Activated T-cell treated with anti-CD3 and anti-CD28 coated beads, Interleukin-2, amount 50 U/mL, for 48 hours (primary cell): ENCODE data around the gene PHACTR3.

Experiments used
- DNase-seq, 2 experiments: peaks; one replicate each; pipeline ENCODE4 v3.0.0-alpha.2; 2020

The PHACTR3 gene

GRCh38 chr20:59575216-59575615 lies 29.1 kb upstream of the PHACTR3 start:
- no peak for DNase-seq

DNA sequence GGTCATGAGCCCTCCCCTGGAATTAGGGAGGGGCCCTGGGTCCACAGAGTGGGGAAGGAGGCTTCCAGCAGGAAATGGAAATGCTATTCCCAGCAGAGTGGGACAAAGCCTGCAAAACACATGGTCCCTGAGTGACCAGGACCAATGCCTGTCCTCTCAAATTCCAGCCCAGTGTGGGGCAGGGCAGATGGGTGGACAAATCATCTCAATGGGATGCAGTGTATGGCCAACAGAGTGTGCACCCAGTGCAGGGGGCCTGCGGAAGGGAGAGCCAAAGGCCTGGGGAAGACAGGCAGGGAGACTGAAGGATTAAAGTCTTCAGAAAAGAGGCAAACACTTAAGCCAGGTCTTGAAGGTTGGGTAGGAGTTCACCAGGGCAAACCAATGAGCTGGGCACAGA lies 28.7 kb upstream of the PHACTR3 start:
- no peak for DNase-seq

GRCh38 chr20:59576216-59576953 lies 28.0 kb upstream of the PHACTR3 start:
- DNase-seq = no peak

DNA sequence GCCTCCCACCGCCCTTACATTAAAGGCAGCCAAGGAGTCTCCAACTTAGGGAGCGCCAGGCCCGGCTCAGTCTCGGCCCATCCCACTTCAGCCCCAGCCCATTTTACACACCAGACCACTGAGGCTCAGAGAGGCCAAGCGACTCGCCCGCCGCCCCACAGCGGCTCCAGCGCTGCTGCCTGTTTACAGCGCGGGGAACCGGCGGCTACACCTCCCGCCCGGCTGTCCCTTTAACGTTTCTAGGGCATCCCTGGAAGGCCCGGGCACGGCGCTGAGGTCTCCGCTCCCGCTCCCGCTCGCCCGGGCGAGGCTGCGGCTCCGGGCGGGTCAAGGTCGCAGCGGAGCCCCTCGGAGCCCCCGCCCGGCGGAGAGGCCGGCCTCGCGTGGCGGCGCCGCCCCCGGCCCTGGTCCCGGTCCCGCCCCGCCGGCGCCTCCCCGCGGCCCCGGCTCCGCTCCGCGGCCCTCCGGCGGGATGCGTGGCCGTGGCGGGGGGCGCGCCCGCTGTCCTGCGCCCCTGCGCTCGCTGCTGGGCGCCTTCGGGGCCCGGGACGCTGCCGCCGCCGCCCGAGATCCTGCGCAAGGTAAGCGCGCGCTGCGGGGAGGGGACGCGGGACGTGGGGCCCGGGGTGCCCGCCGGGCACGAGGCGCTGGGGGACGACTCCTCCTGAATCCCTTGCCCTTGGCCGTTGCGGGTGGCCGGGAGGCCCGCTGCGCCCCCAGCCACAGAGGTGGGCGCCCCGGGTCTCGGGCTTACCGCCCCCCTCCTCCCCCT lies 27.1 kb upstream of the PHACTR3 start:
- DNase-seq = no peak

GRCh38 chr20:59577809-59578435 lies 26.4 kb upstream of the PHACTR3 start:
- no peak for DNase-seq

DNA sequence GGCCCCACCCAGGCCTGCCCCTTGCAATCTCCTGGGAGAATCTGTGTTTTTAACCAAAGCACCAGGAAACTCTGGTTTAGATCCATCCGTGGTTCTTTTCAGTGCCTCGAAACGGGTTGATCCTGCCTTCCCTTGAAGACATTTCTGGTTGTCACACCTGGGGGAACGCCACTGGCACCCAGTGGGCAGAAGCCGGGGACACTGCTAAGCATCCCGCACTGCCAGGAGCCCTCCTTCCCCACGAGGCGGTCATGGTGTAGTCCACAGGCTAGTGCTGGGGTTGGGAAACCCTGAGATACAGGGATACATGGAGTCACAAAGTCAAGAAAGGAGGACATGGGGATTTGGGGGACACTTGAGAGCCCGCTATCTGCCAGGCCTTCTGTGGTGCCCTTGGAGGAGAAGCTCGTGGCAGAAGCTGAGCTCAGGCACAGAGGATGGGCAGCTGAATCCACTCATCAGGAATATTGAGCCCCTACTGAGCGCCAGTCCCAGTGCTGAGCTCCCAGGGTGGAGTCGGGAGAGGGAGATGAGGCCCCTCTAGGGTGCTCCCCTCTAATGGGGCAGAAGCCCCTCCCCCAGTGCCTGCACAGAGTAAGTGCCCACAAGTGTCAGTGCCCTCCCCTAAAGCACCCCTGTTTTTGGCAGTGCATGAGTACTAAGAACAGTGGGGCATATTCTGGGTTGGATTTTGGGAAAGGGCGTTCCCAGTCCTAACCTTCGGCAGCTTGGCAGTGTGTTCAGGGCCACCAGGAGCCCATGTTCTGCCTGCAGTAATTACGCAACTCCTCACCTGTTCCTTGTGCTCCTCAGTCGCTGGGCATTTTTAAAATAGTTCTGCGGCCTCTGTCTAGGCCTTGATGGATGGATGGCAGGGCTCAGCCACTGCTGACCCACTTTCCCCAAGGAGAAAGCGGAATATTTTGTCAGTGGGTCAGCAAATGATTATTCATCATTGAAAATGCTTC lies 25.6 kb upstream of the PHACTR3 start:
- no peak for DNase-seq

DNA sequence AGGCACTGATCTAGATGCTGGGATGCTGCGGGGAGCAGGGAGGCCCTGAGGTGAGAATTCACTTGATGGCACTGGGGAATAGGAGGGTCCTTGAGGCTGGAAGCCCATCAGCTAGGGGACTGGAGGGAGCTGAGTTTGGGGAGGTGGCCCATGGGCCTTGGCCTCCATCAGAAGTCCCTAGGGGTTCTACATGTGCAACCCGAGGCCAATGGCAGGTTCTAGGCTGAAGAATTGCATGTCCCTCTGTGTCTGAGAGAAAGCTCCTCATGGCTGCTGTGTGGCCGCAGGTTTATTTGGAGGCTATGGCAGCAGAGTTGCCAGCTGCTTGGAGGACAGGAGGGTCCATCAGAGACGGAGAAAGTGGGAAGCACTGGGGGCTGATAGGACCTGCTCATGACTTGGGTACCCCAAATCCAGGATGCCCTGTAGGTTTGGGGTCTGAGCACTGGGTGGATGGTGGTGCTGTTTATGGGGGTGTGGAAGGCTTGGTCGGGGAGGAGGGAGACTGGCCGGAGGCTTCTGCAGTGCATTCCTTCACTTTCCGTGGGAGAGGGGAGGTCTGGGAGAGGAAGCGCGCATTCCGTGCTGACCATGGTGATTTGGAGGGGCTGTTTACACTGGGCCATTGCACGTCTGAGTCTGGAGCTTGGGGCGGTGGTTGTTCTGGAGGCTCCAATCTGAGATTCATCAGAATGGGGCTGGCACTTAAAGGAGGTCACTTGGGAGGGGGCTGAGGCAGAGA lies 24.8 kb upstream of the PHACTR3 start:
- no peak for DNase-seq

DNA sequence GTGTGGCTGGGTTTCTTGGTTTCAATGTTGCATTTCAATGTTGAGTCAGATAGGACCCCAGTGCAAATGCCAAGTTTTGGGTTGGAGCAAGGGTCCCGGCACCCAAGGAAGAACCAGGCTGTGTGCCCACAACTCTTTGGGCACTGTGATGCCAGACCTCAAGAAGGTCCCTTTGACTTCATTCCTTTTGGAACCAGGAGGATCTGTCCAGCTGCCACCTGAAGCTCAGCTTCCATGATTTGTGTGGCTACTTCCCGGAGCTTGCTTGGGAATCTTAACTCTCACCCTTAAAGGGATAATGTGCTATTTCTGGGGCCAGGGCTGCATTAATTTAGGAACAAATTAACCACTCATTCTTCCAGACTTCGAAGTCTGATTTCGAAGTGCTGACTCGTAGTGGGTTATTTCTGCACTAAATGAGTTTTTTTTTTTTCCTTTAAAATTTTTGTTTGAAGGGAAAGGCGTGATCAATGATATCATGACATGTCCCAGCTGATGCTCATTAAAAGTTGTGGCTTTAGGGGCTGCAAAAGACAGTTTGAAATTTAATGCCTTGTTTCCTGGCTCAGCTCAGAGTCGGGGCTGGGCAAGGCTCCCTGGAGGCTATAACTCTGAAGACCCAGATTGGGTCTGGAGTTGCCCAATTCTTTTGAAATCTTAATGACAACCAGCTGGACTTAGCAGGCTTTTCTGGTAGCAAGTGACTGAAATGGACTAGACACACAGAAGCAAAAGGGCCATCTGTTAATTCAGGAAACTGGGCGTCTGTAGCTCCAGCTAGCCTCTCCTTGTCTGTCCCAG lies 24.0 kb upstream of the PHACTR3 start:
- DNase-seq = no peak

DNA sequence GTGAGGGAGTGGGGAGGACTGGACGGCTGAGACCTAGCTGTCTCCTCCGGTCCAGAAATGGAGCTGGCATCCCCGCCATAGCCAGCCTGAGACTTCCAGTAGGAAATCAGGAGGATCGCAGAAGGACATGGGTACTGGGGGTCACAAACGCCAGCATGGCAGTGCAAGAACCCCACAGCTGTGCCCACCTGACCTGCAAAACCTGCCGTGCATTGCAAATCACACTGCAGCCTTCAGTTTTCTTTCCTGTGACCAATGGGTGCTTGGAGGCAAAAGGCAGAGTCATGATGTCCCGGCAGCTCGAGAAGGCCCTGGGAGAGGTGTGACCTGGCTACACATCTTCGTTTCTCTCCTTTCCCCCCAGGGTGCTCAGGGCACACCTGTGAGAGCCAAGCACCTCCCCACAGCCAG lies 23.3 kb upstream of the PHACTR3 start:
- no peak for DNase-seq

GRCh38 chr20:59581993-59582679 lies 22.2 kb upstream of the PHACTR3 start:
- no peak for DNase-seq

DNA sequence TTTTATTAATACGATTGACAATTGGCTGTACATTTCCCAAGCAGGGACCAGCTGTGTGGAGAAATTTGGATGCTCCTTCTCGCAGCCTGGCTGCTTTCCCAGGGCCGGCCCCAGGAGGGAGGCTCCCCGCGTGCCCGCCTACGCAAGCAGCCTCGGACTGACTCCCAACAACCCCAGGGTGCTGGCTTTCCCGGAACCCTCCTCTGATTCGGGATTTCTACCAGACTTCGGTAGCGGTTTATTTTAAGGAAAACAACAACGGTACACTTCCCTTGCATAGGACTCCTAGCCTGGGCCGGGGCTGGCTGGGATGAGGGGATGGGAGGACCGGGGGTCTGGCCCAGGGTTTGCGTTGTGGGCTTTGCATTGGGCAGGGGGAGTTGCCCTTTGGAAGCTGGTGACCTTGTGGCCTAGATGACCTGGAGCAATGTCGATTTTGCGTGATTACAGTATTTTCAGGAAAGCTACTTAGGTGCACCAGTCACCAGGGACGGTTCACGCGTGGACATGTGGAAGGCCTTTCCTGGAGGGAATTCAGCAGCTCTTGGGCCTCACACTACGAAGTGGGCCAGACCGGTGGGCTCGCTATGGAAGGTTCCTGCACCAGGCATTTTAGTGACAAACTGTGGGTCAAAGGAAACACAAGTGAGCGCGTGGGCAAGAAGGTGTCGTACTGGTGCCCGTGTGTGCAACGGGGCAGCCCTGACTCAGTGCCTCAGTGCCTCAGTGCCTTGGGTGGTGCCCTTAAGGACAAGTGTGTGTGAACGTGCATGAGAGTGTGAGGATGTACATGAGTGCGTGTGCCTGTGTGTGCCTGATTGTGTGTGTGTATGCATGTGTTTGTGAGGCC lies 20.7 kb upstream of the PHACTR3 start:
- DNase-seq = no peak

- DNase-seq = no peak
Observed at GRCh38 chr20:59584278-59584925, 19.9 kb upstream of the PHACTR3 start.

GRCh38 chr20:59585714-59586409 lies 18.5 kb upstream of the PHACTR3 start:
- no peak for DNase-seq

GRCh38 chr20:59586613-59587012 lies 17.7 kb upstream of the PHACTR3 start:
- no peak for DNase-seq

DNA sequence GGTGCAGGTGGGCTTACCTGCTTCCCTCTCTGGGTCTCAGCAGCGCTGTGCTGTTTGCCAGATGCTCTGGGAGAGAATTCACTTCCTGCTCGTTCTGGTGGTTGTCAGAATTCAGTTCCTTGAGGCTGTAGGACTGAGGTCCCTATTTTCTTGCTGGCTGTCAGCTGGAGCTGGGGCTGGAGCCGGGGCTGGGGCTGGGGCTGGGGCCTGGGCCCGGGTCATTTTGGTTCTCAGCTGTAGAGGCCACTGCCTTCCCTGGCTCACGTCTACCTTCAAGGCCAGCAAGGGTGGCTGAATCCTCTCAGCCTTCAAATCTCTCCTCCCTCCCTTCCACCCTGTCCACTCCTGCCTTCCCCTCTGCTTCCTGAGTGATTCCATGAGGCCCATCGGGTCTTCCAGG lies 16.8 kb upstream of the PHACTR3 start:
- DNase-seq = no peak

GRCh38 chr20:59588236-59588855 lies 16.0 kb upstream of the PHACTR3 start:
- DNase-seq = no peak

GRCh38 chr20:59589086-59589684 lies 15.2 kb upstream of the PHACTR3 start:
- DNase-seq = no peak
